CD14-positive monocyte (primary cell): ENCODE data around the gene NYAP1. TPM values are rescaled to one million over a fixed set of nuclear protein-coding genes. Genes with fewer than 3 reads are reported as not detected.

ENCODE experiments used
- DNase-seq, 3 donors: peaks; one replicate each; pipeline ENCODE4 v3.0.0-alpha.2; 2011 to 2022
- H2AFZ ChIP-seq: 2 replicates; pipeline ENCODE4 v1.6.0; 2012; ENCODE audit warnings: mild to moderate bottlenecking, low read depth, low read length, inconsistent platforms; ENCODE audit not compliant: insufficient read depth, poor library complexity, severe bottlenecking
- H3K27ac ChIP-seq, 2 donors: 1 replicate in 1 of 2; 2 replicates in 1 of 2; pipeline ENCODE4 v1.5.1; 2012 to 2013; ENCODE audit warnings: low read length in 2 of 2, control low read depth in 1 of 2, inconsistent platforms in 1 of 2, low read depth in 1 of 2, mild to moderate bottlenecking in 1 of 2
- H3K27me3 ChIP-seq, 2 donors: one replicate each; pipeline versions ENCODE4 v1.6.0 to v1.6.1; 2011 to 2013; ENCODE audit warnings: low read length in 2 of 2; ENCODE audit not compliant: control insufficient read depth in 2 of 2, insufficient read depth in 2 of 2
- H3K36me3 ChIP-seq, 2 donors: replicated peaks in 1 of 2; 1 replicate in 1 of 2; 2 replicates in 1 of 2; pipeline versions ENCODE4 v1.5.1 to v1.6.1; 2012 to 2013; ENCODE audit warnings: low read length in 2 of 2, control low read depth in 1 of 2, inconsistent platforms in 1 of 2, mild to moderate bottlenecking in 1 of 2; ENCODE audit not compliant: insufficient read depth in 2 of 2, control insufficient read depth in 1 of 2
- H3K4me1 ChIP-seq, 2 donors: 1 replicate in 1 of 2; 2 replicates in 1 of 2; pipeline versions ENCODE4 v1.5.1 to v1.6.1; 2012 to 2013; ENCODE audit warnings: low read length in 2 of 2, control low read depth in 1 of 2, inconsistent platforms in 1 of 2, mild to moderate bottlenecking in 1 of 2, moderate library complexity in 1 of 2; ENCODE audit not compliant: insufficient read depth in 2 of 2, control insufficient read depth in 1 of 2
- H3K4me2 ChIP-seq: replicated peaks from 2 replicates; pipeline ENCODE3; 2012; ENCODE audit warnings: low read length, moderate library complexity, mild to moderate bottlenecking; ENCODE audit not compliant: poor library complexity, severe bottlenecking; ENCODE audit errors: extremely low read depth
- H3K4me3 ChIP-seq, 3 experiments: fragments of 200-600 bp in 1 of 3; sonication (generic) in 1 of 3; replicated peaks in 1 of 3; 1 replicate in 2 of 3; 2 replicates in 1 of 3; pipeline ENCODE4 v1.5.1; 2011 to 2013; ENCODE audit warnings: low read length in 3 of 3, mild to moderate bottlenecking in 3 of 3, control low read depth in 2 of 3, low read depth in 2 of 3, inconsistent platforms in 1 of 3, moderate library complexity in 1 of 3
- H3K79me2 ChIP-seq: 2 replicates; pipeline ENCODE4 v1.6.0; 2012; ENCODE audit warnings: mild to moderate bottlenecking, control low read depth, inconsistent platforms, low read length, moderate library complexity; ENCODE audit not compliant: insufficient read depth
- H3K9ac ChIP-seq: 2 replicates; pipeline ENCODE4 v1.6.0; 2017; ENCODE audit warnings: low read length, mild to moderate bottlenecking; ENCODE audit not compliant: insufficient read depth, poor library complexity, severe bottlenecking
- H3K9me3 ChIP-seq, 2 donors: replicated peaks in 1 of 2; 1 replicate in 1 of 2; 2 replicates in 1 of 2; pipeline versions ENCODE4 v1.5.1 to v1.6.1; 2012 to 2013; ENCODE audit warnings: low read length in 2 of 2, control low read depth in 1 of 2; ENCODE audit not compliant: control insufficient read depth in 1 of 2, insufficient read depth in 1 of 2
- H4K20me1 ChIP-seq: 2 replicates; pipeline ENCODE4 v1.6.0; 2012; ENCODE audit warnings: mild to moderate bottlenecking, low read length, control low read depth, moderate library complexity; ENCODE audit not compliant: insufficient read depth
- H3K27ac Mint-ChIP-seq, 7 donors: one replicate each; pipeline ENCODE4 v1.8.0; 2020; ENCODE audit warnings: mild to moderate bottlenecking in 7 of 7, mixed read lengths in 7 of 7, moderate library complexity in 6 of 7, inconsistent platforms in 2 of 7
- H3K27me3 Mint-ChIP-seq, 3 donors: one replicate each; pipeline ENCODE4 v1.8.0; 2021 to 2022; ENCODE audit warnings: low read depth in 3 of 3, mild to moderate bottlenecking in 3 of 3, mixed read lengths in 3 of 3, moderate library complexity in 3 of 3, inconsistent platforms in 1 of 3
- H3K36me3 Mint-ChIP-seq, 2 donors: one replicate each; pipeline ENCODE4 v1.8.0; 2020; ENCODE audit warnings: mixed read lengths in 2 of 2, inconsistent platforms in 1 of 2, mild to moderate bottlenecking in 1 of 2
- H3K4me1 Mint-ChIP-seq: one replicate; pipeline ENCODE4 v1.8.0; 2020; ENCODE audit warnings: mild to moderate bottlenecking, mixed read lengths
- H3K4me3 Mint-ChIP-seq, 2 donors: one replicate each; pipeline ENCODE4 v1.8.0; 2020; ENCODE audit warnings: mild to moderate bottlenecking in 2 of 2, mixed read lengths in 2 of 2, moderate library complexity in 1 of 2
- H3K9me3 Mint-ChIP-seq, 7 donors: one replicate each; pipeline ENCODE4 v1.8.0; 2020 to 2022; ENCODE audit warnings: mixed read lengths in 7 of 7, mild to moderate bottlenecking in 6 of 7, moderate library complexity in 6 of 7, inconsistent platforms in 2 of 7
- CTCF ChIP-seq: fragments of 200-600 bp; IDR thresholded peaks from one replicate; pipeline ENCODE4 v1.8.0; 2022; ENCODE audit warnings: antibody characterized with exemption, mild to moderate bottlenecking
- WGBS: methylation state at CpG from one replicate; pipeline ENCODE4 v1.1.5; 2013; ENCODE audit warnings: missing lambda C conversion rate; ENCODE audit not compliant: insufficient coverage; 5-methylcytosine and 5-hydroxymethylcytosine counted together
- intact Hi-C, 2 donors: fragments of 100-400 bp; cut with micrococcal nuclease; formaldehyde crosslinking; loops; one replicate each; pipeline versions ENCODE4 v1.15.0 to v1.15.1; 2023
- polyA plus RNA-seq, 3 donors: library from polyadenylated mRNA; depleted of rRNA in 1 of 3; unstranded in 2 of 3; stranded (reverse) in 1 of 3; fragments of 300-500 nt in 2 of 3; fragments of >200 nt in 1 of 3; fragmentation: Illumina TruSeq in 2 of 3; gene quantifications; 1 replicate in 2 of 3; 2 replicates in 1 of 3; pipeline ENCODE4 v1.2.3, GENCODE V29; 2012 to 2021

NYAP1 gene
- polyA plus RNA-seq, 3 donors = not detected

DNA sequence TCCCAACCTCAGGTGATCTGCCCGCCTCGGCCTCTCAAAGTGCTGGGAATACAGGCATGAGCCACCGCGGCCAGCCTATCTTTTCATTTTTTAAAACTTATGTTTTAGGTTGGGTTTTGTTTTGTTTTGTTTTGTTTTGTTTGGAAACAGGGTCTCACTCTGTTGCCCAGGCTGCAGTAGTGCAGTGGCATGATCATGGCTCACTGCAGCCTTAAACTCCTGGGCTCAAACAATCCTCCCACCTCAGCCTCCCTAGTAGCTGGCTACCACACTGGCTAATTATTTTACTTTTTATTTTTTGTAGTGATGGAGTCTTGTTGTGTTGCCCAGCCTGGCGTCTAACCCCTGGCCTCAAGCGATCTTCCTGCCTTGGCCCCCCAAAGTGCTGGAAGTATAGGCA lies 35.9 kb downstream of the NYAP1 start:
- no peaks in the 10 kb centered on the region for H3K9me3 ChIP-seq
- no peaks in the 10 kb centered on the region for H3K27me3 ChIP-seq
- H2AFZ ChIP-seq = no peak overlapping the region
- no peak overlapping the region for H3K4me3 Mint-ChIP-seq
- H3K9ac ChIP-seq = no peak overlapping the region
- H3K9me3 Mint-ChIP-seq = peaks cover 0 to 4% (median 0%) of the 10 kb centered on the region in 7 donors
- H3K36me3 ChIP-seq = no peaks in the 10 kb centered on the region
- no peak for TF ChIP-seq CTCF
- no peaks in the 10 kb centered on the region for H3K36me3 Mint-ChIP-seq
- H3K79me2 ChIP-seq = no peaks in the 10 kb centered on the region
- intact Hi-C loops = no loop called here
- WGBS = 80% methylated on average over 1 of the region's 6 CpGs
- H3K4me3 ChIP-seq = no peak overlapping the region
- DNase-seq = no peak
- H3K4me1 Mint-ChIP-seq = peaks cover 12% of the 10 kb centered on the region
- H3K27ac Mint-ChIP-seq = no peak overlapping the region
- peaks cover 0 to 7% (median 4%) of the 10 kb centered on the region in 3 donors for H3K27me3 Mint-ChIP-seq
- no peaks in the 10 kb centered on the region for H4K20me1 ChIP-seq
- H3K4me1 ChIP-seq = peaks cover 8 to 14% of the 10 kb centered on the region in 2 donors
- H3K27ac ChIP-seq = no peak overlapping the region
- no peak overlapping the region for H3K4me2 ChIP-seq

- Mint-ChIP-seq H3K36me3 (no peaks in the 10 kb centered on the region), H3K27me3 (peaks cover 0 to 7% (median 4%) of the 10 kb centered on the region in 3 donors), H3K9me3 (peaks cover 0 to 4% (median 0%) of the 10 kb centered on the region in 7 donors), H3K4me3 (no peak overlapping the region), H3K4me1 (peaks cover 9% of the 10 kb centered on the region), H3K27ac (no peak overlapping the region)
- Histone ChIP-seq H3K79me2 (no peaks in the 10 kb centered on the region), H3K9ac (no peak overlapping the region), H3K27ac (no peak overlapping the region), H4K20me1 (no peaks in the 10 kb centered on the region), H3K9me3 (no peaks in the 10 kb centered on the region), H2AFZ (no peak overlapping the region), H3K27me3 (no peaks in the 10 kb centered on the region), H3K4me1 (peaks cover 6 to 11% of the 10 kb centered on the region in 2 donors), H3K4me2 (no peak overlapping the region), H3K36me3 (no peaks in the 10 kb centered on the region), H3K4me3 (no peak overlapping the region)
- TF ChIP-seq CTCF = no peak
- WGBS = no CpG with 5 or more reads among the region's 1 CpG
- intact Hi-C loops = no loop called here
- DNase-seq = no peak
These were observed 36.4 kb downstream of the NYAP1 start for GRCh38 chr7:100520138-100520537.
